Measurements from ENCODE around the gene DYNLL1.

DYNLL1 gene

DNA sequence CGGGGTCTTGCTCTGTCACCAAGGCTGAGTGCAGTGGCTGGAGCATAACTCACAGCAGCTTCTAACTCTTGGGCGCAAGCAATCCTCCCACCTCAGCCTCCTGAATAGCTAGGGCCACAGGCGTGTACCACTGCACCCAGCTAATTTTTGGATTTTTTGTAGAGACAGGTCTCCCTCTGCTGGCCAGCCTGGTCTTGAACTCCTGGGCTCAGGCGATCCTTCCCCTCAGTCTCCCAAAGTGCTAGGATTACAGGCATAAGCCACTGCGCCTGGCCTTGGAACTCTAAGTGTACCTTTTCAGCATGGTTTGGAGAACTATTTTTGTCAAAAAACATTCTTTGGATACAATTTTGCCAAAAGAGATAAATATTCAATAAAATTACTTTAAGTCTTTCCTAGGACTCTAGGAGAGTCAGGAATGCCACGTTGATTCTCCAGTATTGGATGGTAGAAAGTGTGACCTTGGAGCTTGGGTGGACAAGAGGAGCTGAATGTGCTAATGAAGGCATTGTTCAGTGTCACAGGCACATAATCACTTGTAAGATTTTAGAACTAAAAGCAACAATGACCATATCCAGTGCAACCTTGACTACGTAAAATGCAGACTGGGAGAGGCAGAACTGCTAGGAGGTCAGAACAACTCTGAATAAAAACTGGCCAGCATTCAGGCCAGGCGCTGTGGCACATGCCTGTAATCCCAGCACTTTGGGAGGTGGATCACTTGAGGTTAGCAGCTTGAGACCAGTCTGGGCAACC lies 29.2 kb upstream of the DYNLL1 start:
- no peak overlapping the region for H2BK120ac ChIP-seq (ENCODE audit: low read depth, low read length)
- no peak overlapping the region for H2AK5ac ChIP-seq (ENCODE audit: low read length, severe bottlenecking)
- H3K14ac ChIP-seq (ENCODE audit: low read length in 2 of 2) = no peak overlapping the region
- no peak overlapping the region for H2BK5ac ChIP-seq (ENCODE audit: low read depth, low read length, poor library complexity, severe bottlenecking)
- no peak overlapping the region for H3K23ac ChIP-seq (ENCODE audit: low read length in 2 of 2)
- H4K91ac ChIP-seq (ENCODE audit: low read length) = no peak overlapping the region
- H2BK12ac ChIP-seq (ENCODE audit: low read length in 2 of 2) = no peak overlapping the region
- H3K27ac ChIP-seq (ENCODE audit: low read length, poor library complexity, severe bottlenecking) = no peak overlapping the region
- no peak overlapping the region for H2BK15ac ChIP-seq (ENCODE audit: low read depth, poor library complexity, severe bottlenecking)
- no peak overlapping the region for H4K8ac ChIP-seq (ENCODE audit: low read length)
- peak overlapping the region; percentile 59 for H3K9ac ChIP-seq (ENCODE audit: low read length)
- no peaks in the 10 kb centered on the region for H3K27me3 ChIP-seq (ENCODE audit: control insufficient read depth in 1 of 2, insufficient read depth in 1 of 2, low read length in 2 of 2)
- H3K79me1 ChIP-seq (replicated peaks; ENCODE audit: low read length, poor library complexity, severe bottlenecking) = peaks cover 15% of the 10 kb centered on the region
- peaks cover 20 to 52% of the 10 kb centered on the region in 2 experiments for H3K36me3 ChIP-seq (ENCODE audit: control insufficient read depth in 1 of 2, insufficient read depth in 2 of 2, low read depth in 1 of 2, low read length in 2 of 2)
- H3K9me3 ChIP-seq (ENCODE audit: control insufficient read depth, low read length) = no peaks in the 10 kb centered on the region
- no peak overlapping the region for H3K4ac ChIP-seq (ENCODE audit: low read depth in 1 of 2, low read length in 2 of 2)
- no peak overlapping the region for H3K4me2 ChIP-seq (ENCODE audit: low read length, poor library complexity, severe bottlenecking)
- H2AFZ ChIP-seq (ENCODE audit: low read depth, low read length) = no peak overlapping the region
- H3K4me3 ChIP-seq (ENCODE audit: insufficient read depth in 1 of 2, low read depth in 1 of 2, low read length in 2 of 2) = no peak overlapping the region
- 86% methylated on average over 7 of the region's 8 CpGs for WGBS
- peaks cover 12% of the 10 kb centered on the region for H3K4me1 ChIP-seq (ENCODE audit: control insufficient read depth, insufficient read depth, low read depth, low read length)
- no peak overlapping the region for H3K18ac ChIP-seq (ENCODE audit: low read depth in 1 of 2, low read length in 2 of 2)
- DNase-seq = peak; percentile 52

DNA sequence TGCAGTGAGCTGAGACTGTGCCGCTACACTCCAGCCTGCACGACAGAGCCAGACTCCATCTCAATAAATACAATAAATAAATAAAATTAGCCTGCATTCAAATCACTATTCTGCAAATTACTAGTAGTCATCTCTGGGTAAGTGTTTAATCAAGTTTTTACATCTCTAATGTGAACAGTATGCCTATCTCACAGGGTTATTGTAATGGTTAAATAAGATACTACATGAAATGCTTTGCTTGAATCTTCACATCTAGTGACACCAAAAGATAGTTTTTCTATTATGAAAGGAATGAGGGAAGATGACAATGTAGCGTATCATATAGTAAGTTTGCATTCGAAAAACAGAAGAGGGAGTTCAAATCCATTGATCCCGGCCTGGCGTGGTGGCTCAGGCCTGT lies 28.5 kb upstream of the DYNLL1 start:
- Histone ChIP-seq H3K18ac (ENCODE audit: low read depth in 1 of 2, low read length in 2 of 2) (no peak overlapping the region), H2BK120ac (ENCODE audit: low read depth, low read length) (no peak overlapping the region), H2AFZ (ENCODE audit: low read depth, low read length) (no peak overlapping the region), H4K8ac (ENCODE audit: low read length) (no peak overlapping the region), H2BK5ac (ENCODE audit: low read depth, low read length, poor library complexity, severe bottlenecking) (no peak overlapping the region), H3K9ac (ENCODE audit: low read length) (peak overlapping the region; percentile 92), H3K14ac (ENCODE audit: low read length in 2 of 2) (no peak overlapping the region), H3K9me3 (ENCODE audit: control insufficient read depth, low read length) (no peaks in the 10 kb centered on the region), H3K79me1 (replicated peaks; ENCODE audit: low read length, poor library complexity, severe bottlenecking) (peaks cover 15% of the 10 kb centered on the region), H2BK12ac (ENCODE audit: low read length in 2 of 2) (no peak overlapping the region), H4K91ac (ENCODE audit: low read length) (no peak overlapping the region), H3K4ac (ENCODE audit: low read depth in 1 of 2, low read length in 2 of 2) (no peak overlapping the region), H3K23ac (ENCODE audit: low read length in 2 of 2) (no peak overlapping the region), H3K36me3 (ENCODE audit: control insufficient read depth in 1 of 2, insufficient read depth in 2 of 2, low read depth in 1 of 2, low read length in 2 of 2) (peaks cover 17 to 45% of the 10 kb centered on the region in 2 experiments), H3K27ac (ENCODE audit: low read length, poor library complexity, severe bottlenecking) (no peak overlapping the region), H3K27me3 (ENCODE audit: control insufficient read depth in 1 of 2, insufficient read depth in 1 of 2, low read length in 2 of 2) (no peaks in the 10 kb centered on the region), H3K4me1 (ENCODE audit: control insufficient read depth, insufficient read depth, low read depth, low read length) (peaks cover 12% of the 10 kb centered on the region), H3K4me2 (ENCODE audit: low read length, poor library complexity, severe bottlenecking) (no peak overlapping the region), H2BK15ac (ENCODE audit: low read depth, poor library complexity, severe bottlenecking) (no peak overlapping the region), H2AK5ac (ENCODE audit: low read length, severe bottlenecking) (no peak overlapping the region), H3K4me3 (ENCODE audit: insufficient read depth in 1 of 2, low read depth in 1 of 2, low read length in 2 of 2) (peak overlapping the region in 1 of 2 experiments; percentile 93)
- WGBS = 97% methylated on average over 5 of the region's 6 CpGs
- DNase-seq = no peak

DNA sequence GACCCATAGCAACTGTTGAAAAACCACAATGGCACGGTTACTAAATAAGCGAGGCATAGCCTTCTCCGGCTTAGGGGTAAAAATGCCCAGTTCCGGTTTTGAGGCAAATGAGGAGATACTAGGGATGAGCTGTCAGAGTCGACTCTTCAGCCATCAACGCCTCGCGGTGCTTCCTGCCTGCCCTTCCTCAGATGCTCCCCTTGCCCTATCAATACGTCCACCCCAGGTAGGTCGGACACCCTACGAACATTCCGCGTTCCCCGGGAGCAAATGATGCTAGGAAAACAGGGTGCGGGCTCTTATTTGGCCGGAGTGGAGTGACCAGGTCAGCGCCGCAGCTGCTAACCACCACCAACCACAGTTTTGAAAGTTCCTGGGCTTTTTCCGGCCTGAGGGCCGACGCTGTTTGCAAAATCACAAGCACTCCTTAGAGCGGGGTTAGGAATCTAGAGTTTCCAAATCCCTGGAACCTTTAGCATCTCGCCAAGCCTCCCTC lies 27.5 kb upstream of the DYNLL1 start:
- Histone ChIP-seq H3K14ac (ENCODE audit: low read length in 2 of 2) (no peak overlapping the region), H2AK5ac (ENCODE audit: low read length, severe bottlenecking) (no peak overlapping the region), H4K8ac (ENCODE audit: low read length) (peak overlapping the region; percentile 80), H3K27me3 (ENCODE audit: control insufficient read depth in 1 of 2, insufficient read depth in 1 of 2, low read length in 2 of 2) (no peaks in the 10 kb centered on the region), H2BK120ac (ENCODE audit: low read depth, low read length) (peak overlapping the region; percentile 93), H3K9ac (ENCODE audit: low read length) (peak overlapping the region; percentile 92), H3K79me1 (replicated peaks; ENCODE audit: low read length, poor library complexity, severe bottlenecking) (peaks cover 17% of the 10 kb centered on the region), H3K9me3 (ENCODE audit: control insufficient read depth, low read length) (no peaks in the 10 kb centered on the region), H3K4me2 (ENCODE audit: low read length, poor library complexity, severe bottlenecking) (peak overlapping the region; percentile 93), H2BK15ac (ENCODE audit: low read depth, poor library complexity, severe bottlenecking) (peak overlapping the region; percentile 38), H4K91ac (ENCODE audit: low read length) (no peak overlapping the region), H3K4me3 (ENCODE audit: insufficient read depth in 1 of 2, low read depth in 1 of 2, low read length in 2 of 2) (peak overlapping the region; percentile 93 to 100), H3K18ac (ENCODE audit: low read depth in 1 of 2, low read length in 2 of 2) (no peak overlapping the region), H2BK12ac (ENCODE audit: low read length in 2 of 2) (no peak overlapping the region), H2BK5ac (ENCODE audit: low read depth, low read length, poor library complexity, severe bottlenecking) (peak overlapping the region; percentile 66), H3K4ac (ENCODE audit: low read depth in 1 of 2, low read length in 2 of 2) (no peak overlapping the region), H3K4me1 (ENCODE audit: control insufficient read depth, insufficient read depth, low read depth, low read length) (peaks cover 12% of the 10 kb centered on the region), H3K36me3 (ENCODE audit: control insufficient read depth in 1 of 2, insufficient read depth in 2 of 2, low read depth in 1 of 2, low read length in 2 of 2) (peaks cover 10 to 36% of the 10 kb centered on the region in 2 experiments), H3K27ac (ENCODE audit: low read length, poor library complexity, severe bottlenecking) (peak overlapping the region; percentile 78), H2AFZ (ENCODE audit: low read depth, low read length) (no peak overlapping the region), H3K23ac (ENCODE audit: low read length in 2 of 2) (peak overlapping the region in 1 of 2 experiments; percentile 66)
- DNase-seq = peak; percentile 78
- WGBS = 3% methylated on average over 22 of the region's 23 CpGs

DNA sequence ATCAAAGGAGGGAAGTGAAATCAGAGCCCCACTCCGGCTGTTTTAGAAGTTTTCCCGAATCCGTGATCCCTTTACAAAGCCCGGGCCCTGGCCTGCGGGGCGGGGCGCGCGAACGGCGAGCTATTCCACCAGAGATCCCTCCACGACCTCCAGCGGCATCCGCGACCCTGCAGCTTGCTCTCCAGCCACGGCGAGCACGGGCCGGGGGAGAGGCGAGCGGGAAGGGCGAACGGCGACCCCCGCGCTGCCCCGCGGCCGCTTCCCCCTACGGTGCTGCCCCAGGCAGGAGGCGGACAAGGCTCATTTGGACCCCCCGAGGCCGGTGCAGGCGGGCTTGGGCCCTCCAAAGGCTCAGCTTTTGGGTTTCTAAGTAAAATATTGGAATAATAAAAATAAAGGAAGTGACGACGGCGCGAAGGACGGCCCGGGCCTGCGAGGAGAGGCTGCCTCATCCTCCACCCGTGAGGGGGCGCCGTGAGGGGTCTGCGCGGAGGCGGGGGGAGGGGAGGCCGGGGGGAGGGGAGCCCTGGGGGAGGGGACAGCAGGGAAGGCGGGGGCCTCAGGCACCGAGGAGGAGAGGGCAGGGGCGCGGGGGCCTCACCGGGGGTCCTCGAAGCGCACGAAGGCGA lies 27.0 kb upstream of the DYNLL1 start:
- H3K23ac ChIP-seq (ENCODE audit: low read length in 2 of 2) = peak overlapping the region; percentile 87 to 100
- H2AK5ac ChIP-seq (ENCODE audit: low read length, severe bottlenecking) = peak overlapping the region; percentile 55
- H3K9me3 ChIP-seq (ENCODE audit: control insufficient read depth, low read length) = no peaks in the 10 kb centered on the region
- peak overlapping the region; percentile 99 for H4K91ac ChIP-seq (ENCODE audit: low read length)
- peak overlapping the region; percentile 99 for H3K4ac ChIP-seq (ENCODE audit: low read depth in 1 of 2, low read length in 2 of 2)
- under 1% methylated on average over 50 of the region's 57 CpGs for WGBS
- peak overlapping the region; percentile 100 for H2BK15ac ChIP-seq (ENCODE audit: low read depth, poor library complexity, severe bottlenecking)
- H2BK120ac ChIP-seq (ENCODE audit: low read depth, low read length) = peak overlapping the region; percentile 93
- H3K4me3 ChIP-seq (ENCODE audit: insufficient read depth in 1 of 2, low read depth in 1 of 2, low read length in 2 of 2) = peak overlapping the region; percentile 93 to 100
- peaks cover 5 to 30% of the 10 kb centered on the region in 2 experiments for H3K36me3 ChIP-seq (ENCODE audit: control insufficient read depth in 1 of 2, insufficient read depth in 2 of 2, low read depth in 1 of 2, low read length in 2 of 2)
- H3K14ac ChIP-seq (ENCODE audit: low read length in 2 of 2) = peak overlapping the region; percentile 69 to 99
- peak overlapping the region; percentile 93 for H3K27ac ChIP-seq (ENCODE audit: low read length, poor library complexity, severe bottlenecking)
- H3K4me1 ChIP-seq (ENCODE audit: control insufficient read depth, insufficient read depth, low read depth, low read length) = peaks cover 12% of the 10 kb centered on the region
- H4K8ac ChIP-seq (ENCODE audit: low read length) = peak overlapping the region; percentile 99
- peak overlapping the region; percentile 87 for H2BK5ac ChIP-seq (ENCODE audit: low read depth, low read length, poor library complexity, severe bottlenecking)
- H2BK12ac ChIP-seq (ENCODE audit: low read length in 2 of 2) = peak overlapping the region; percentile 83 to 96
- peaks cover 15% of the 10 kb centered on the region for H3K79me1 ChIP-seq (replicated peaks; ENCODE audit: low read length, poor library complexity, severe bottlenecking)
- DNase-seq = peak; percentile 29
- peak overlapping the region; percentile 92 for H3K9ac ChIP-seq (ENCODE audit: low read length)
- H3K27me3 ChIP-seq (ENCODE audit: control insufficient read depth in 1 of 2, insufficient read depth in 1 of 2, low read length in 2 of 2) = no peaks in the 10 kb centered on the region
- H3K18ac ChIP-seq (ENCODE audit: low read depth in 1 of 2, low read length in 2 of 2) = peak overlapping the region; percentile 99 to 100
- H2AFZ ChIP-seq (ENCODE audit: low read depth, low read length) = peak overlapping the region; percentile 72
- peak overlapping the region; percentile 93 for H3K4me2 ChIP-seq (ENCODE audit: low read length, poor library complexity, severe bottlenecking)
